Measurements from ENCODE around the gene DLL1. TPM values are rescaled to one million over a fixed set of nuclear protein-coding genes. Genes with fewer than 3 reads are reported as not detected.
A peak's percentile ranks its signal among the peaks of the same experiment; 100 is the strongest.

DLL1 gene
- total RNA-seq, 2 donors from 2014 or later = 6.0 to 13.2 TPM

DNA sequence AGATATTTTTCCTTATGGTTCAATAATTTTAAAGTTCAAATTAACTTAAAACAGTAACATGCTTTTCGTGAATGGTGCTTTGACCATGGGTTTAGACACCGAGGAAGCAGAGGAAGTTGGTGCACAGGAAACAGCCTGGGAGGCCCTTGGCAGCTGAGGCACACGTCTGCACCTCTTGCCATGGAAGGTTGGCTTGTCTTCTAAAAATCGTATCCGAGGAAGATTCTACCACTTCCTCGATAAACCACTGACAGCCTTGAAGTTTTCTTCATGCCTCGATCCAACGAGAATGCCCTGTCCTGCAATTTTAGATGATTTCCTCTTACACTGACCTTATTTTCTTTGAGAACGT lies 12.2 kb downstream of the DLL1 start:
- no peaks in the 10 kb centered on the region for H3K9me3 ChIP-seq
- ATAC-seq (no peak), DNase-seq (no peak)
- intact Hi-C loops (cut with DNase I) = no loop called here
- peaks cover 22% of the 10 kb centered on the region for H3K4me1 ChIP-seq
- H3K36me3 ChIP-seq (replicated peaks in 1 of 2; ENCODE audit: insufficient read depth in 1 of 2, low read depth in 2 of 2) = peaks cover 0 to 3% of the 10 kb centered on the region in 2 donors
- H3K27me3 ChIP-seq = no peaks in the 10 kb centered on the region
- no peak overlapping the region for H3K4me3 ChIP-seq
- TF ChIP-seq, protein P1, sequence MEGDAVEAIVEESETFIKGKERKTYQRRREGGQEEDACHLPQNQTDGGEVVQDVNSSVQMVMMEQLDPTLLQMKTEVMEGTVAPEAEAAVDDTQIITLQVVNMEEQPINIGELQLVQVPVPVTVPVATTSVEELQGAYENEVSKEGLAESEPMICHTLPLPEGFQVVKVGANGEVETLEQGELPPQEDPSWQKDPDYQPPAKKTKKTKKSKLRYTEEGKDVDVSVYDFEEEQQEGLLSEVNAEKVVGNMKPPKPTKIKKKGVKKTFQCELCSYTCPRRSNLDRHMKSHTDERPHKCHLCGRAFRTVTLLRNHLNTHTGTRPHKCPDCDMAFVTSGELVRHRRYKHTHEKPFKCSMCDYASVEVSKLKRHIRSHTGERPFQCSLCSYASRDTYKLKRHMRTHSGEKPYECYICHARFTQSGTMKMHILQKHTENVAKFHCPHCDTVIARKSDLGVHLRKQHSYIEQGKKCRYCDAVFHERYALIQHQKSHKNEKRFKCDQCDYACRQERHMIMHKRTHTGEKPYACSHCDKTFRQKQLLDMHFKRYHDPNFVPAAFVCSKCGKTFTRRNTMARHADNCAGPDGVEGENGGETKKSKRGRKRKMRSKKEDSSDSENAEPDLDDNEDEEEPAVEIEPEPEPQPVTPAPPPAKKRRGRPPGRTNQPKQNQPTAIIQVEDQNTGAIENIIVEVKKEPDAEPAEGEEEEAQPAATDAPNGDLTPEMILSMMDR (IDR thresholded peaks at IDR 0.05) = no peak
- no peak for TF ChIP-seq POLR2A (IDR thresholded peaks at IDR 0.05)
- 64 to 80% methylated on average over 9 of the region's 9 CpGs for WGBS, 2 donors
- H3K27ac ChIP-seq = peak overlapping the region in 1 of 4 donors; percentile 2

DNA sequence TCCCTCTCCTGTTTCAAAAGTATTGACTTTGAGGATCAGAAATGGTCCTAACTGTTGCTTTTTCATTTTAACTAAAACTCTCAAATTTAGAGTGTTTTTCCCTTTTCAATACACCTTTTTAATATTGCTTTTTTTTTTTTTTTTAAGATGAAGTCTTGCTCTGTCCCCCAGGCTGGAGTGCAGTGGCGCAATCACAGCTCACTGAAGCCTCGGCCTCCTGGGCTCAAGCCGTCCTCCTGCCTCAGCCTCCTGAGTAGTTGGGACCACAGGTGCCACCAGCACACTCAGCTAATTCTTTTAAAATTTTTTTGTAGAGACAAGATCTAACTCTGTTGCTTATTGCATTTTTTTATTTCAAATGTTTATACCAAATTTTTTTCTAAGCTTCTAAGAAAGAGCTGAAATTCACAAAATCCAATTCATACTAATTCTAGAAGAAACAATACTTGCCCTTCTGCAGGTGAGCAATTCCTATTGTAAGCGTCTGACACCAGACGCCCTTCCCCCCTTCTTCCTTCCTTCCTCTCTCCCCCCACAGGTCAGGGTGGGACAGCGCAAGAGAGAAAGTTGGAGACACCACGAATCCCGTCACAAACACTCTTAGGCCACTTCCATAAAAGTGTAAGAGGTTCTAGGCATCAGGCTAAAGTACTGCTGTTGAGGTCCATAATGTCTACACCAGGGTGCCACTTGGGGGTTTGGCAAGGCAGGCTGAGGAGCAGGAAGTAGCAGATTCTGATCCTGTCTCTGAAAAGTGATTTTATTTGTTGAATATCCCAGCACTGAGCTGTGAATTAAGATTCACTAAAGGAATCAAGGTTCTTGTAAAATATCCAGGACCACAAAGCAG lies 12.8 kb downstream of the DLL1 start:
- H3K27ac ChIP-seq = peak overlapping the region in 1 of 4 donors; percentile 2
- peaks cover 28% of the 10 kb centered on the region for H3K4me1 ChIP-seq
- 76 to 89% methylated on average over 8 of the region's 8 CpGs for WGBS, 2 donors
- no peaks in the 10 kb centered on the region for H3K27me3 ChIP-seq
- no peak for ATAC-seq
- no peak overlapping the region for H3K4me3 ChIP-seq
- no peak for DNase-seq
- no peaks in the 10 kb centered on the region for H3K9me3 ChIP-seq
- no peak for TF ChIP-seq POLR2A (IDR thresholded peaks at IDR 0.05)
- TF ChIP-seq, protein P1 (IDR thresholded peaks at IDR 0.05) = no peak
- H3K36me3 ChIP-seq (replicated peaks in 1 of 2; ENCODE audit: insufficient read depth in 1 of 2, low read depth in 2 of 2) = peaks cover 0 to 3% of the 10 kb centered on the region in 2 donors
- intact Hi-C loops (cut with DNase I) = no loop called here

DNA sequence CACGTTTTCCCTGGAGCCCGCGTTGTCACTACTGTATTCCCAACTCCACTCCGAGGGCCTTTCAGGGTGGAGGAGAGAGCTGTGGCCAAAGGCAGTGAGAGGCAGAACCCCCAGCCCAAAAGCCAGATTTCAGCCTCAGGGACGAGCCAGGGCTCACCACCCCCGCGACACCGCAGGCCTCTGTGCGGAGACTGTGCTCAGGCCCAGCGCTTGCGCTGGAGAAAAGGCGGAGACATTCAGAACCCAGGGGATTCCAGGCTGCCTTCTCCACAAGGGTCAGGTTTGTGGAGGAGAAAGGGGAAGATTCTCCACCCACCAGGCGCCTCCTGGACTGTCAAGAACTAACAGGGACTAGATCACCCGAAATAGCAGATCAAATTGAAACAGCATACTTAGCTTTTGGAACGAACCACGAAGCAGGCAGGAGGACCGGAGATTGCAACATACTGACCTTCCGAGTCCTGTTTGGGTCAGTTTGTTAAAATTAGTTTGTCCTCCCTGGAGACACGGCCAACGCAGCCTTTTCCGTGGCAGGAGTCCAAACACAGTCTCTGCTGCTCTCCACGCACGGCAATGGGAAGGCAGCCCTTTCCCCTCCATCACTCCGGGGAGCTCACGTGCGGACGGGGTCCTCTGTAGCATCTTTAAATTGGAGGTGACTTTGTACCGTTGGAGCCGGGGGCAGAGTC lies 14.4 kb downstream of the DLL1 start:
- TF ChIP-seq, protein P1 (IDR thresholded peaks at IDR 0.05) = no peak
- TF ChIP-seq POLR2A (IDR thresholded peaks at IDR 0.05) = no peak
- H3K27me3 ChIP-seq = no peaks in the 10 kb centered on the region
- H3K27ac ChIP-seq = peak overlapping the region in 1 of 4 donors; percentile 23
- ATAC-seq = peak; percentile 10
- H3K4me1 ChIP-seq = peaks cover 41% of the 10 kb centered on the region
- 80 to 90% methylated on average over 29 of the region's 29 CpGs for WGBS, 2 donors
- no peaks in the 10 kb centered on the region for H3K36me3 ChIP-seq (replicated peaks in 1 of 2; ENCODE audit: insufficient read depth in 1 of 2, low read depth in 2 of 2)
- no peaks in the 10 kb centered on the region for H3K9me3 ChIP-seq
- no peak overlapping the region for H3K4me3 ChIP-seq
- peak in 3 of 4 donors; percentile 34 to 48 (median 47) for DNase-seq
- intact Hi-C loops (cut with DNase I) = no loop called here

DNA sequence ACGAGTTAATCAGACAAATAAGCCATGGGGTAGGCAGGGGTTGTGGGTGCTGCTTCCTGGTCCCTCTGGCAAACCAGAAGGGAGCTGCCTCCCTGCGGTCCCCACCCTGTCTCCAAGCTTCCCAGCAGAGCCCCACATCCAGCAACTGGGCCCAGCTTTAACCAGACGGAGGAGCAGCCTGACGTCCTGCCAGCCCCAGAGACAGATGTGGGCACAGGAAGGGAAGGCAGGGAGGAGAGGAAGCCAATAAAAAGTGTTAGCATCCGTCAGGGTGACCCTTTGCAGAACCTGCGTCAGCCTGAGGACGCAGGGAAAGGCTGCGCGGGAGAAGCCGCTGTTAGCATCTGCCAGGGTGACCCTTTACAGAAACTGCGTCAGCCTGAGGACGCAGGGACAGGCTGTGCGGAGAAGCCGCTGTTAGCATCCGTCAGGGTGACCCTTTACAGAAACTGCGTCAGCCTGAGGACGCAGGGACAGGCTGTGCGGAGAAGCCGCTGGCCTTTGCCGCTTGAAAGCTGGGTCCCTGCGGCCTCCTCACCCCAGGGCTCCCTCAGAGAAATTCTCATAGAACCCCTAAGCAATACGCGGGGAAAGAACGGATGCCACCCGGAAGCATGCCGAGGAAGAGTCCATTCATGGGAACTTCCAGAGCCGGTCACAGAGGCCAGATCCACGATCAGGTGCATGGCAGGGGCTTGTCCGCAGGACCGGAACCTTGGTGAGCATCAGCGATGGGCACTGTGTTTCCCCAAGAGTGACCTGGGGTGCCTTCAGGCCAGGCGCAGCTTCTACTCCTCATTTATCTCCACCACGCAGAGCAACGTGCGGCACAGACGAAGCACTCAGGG lies 15.9 kb downstream of the DLL1 start:
- H3K9me3 ChIP-seq = no peaks in the 10 kb centered on the region
- no peak overlapping the region for H3K4me3 ChIP-seq
- H3K27ac ChIP-seq = no peak overlapping the region
- no peaks in the 10 kb centered on the region for H3K27me3 ChIP-seq
- no peak for DNase-seq
- WGBS, 2 donors = 88 to 92% methylated on average over 36 of the region's 36 CpGs
- no peaks in the 10 kb centered on the region for H3K36me3 ChIP-seq (replicated peaks in 1 of 2; ENCODE audit: insufficient read depth in 1 of 2, low read depth in 2 of 2)
- no peak for ATAC-seq
- intact Hi-C loops (cut with DNase I) = no loop called here
- peaks cover 46% of the 10 kb centered on the region for H3K4me1 ChIP-seq
- TF ChIP-seq, protein P1 (IDR thresholded peaks at IDR 0.05) = no peak
- no peak for TF ChIP-seq POLR2A (IDR thresholded peaks at IDR 0.05)

Data from body of pancreas (tissue), 4 donors.